ENCODE data around the gene PTCRA. TPM values are rescaled to one million over a fixed set of nuclear protein-coding genes. Genes with fewer than 3 reads are reported as not detected.
"Not testable (repeated sequence)": the region's sequence is repeated elsewhere in the genome, so short reads cannot be mapped to it uniquely, and the experiment has no call there.

The PTCRA gene, protein sequence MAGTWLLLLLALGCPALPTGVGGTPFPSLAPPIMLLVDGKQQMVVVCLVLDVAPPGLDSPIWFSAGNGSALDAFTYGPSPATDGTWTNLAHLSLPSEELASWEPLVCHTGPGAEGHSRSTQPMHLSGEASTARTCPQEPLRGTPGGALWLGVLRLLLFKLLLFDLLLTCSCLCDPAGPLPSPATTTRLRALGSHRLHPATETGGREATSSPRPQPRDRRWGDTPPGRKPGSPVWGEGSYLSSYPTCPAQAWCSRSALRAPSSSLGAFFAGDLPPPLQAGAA
- total RNA-seq: not detected in 2 replicates

DNA sequence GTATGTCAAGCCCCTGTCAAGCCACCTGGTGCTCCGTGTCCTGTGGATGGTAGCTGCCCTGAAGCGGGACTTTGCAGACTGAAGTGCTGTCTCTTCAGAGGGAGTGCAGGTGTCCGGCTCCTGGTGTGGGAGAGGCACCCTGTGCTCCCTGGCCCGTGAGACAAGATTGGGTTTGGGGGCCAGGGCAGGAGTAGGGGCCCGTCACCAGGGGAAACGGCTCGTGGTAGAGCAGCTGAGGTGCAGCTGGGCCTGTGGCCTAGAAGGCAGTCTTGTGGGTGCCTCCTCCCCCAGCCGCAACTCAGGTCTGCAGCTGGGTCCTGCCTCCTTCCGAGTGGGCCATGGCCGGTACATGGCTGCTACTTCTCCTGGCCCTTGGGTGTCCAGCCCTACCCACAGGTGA, at the start of gene PTCRA:
TSS of gene PTCRA (plus strand) at position 322 of the 400 bp plus-strand sequence. CDS start at position 339, 17 bp downstream.
- DNase-seq (ENCODE audit: low read depth, low spot score): no peak

DNA sequence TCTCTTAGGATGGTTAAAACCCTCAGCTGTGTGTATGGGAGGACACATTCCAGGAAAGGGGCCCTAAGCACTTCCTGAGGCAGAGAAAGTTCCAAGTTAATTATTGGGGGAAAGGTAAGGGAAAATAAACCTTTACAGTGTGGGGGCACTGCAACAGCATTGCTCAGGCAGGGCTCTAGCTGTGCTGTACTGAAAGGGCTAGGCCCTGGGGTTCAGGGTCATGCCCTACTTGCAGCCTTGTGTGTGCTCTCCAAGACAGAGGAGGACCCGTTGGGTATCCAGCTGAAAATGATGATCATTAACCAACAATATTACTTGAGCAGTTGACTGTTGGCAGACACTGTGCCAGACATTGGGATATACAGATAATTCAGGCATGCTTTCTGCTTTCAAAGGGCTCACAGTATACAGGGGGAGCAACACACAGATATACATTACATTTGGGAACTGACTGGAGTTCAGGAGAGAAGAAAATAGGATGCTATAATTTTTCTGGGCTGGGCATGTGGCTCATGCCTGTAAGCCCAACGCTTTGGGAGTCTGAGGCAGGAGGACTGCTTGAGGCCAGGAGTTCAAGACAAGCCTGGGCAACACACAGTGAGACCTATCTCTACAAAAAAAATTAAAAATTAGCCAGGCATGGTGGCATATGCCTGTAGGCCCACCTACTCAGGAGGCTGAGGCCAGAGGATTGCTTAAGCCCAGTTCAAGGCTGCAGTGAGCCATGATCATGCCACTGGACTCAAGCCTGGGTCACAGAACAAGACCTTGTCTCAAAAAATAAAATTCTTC, 45.5 kb upstream of the PTCRA start:
- no peak for DNase-seq (ENCODE audit: low read depth, low spot score)

DNA sequence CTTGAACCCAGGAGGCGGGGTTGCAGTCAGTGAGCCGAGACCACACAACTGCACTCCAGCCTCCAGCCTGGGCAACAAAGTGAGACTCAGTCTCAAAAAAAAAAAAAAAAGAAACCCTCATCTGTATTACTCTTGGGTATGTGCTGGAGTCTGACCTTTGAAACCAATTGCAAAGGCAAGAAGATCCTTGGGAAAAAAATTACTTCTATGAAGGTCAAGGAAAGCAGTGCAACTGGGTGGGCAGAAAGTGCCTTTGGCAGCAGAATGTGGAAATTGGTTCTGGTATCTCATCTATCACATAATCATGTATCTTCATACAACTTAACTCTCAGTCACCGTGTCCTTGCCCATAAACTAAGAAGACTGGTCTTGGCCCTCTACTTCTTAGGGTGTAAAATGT, 44.1 kb upstream of the PTCRA start:
- DNase-seq (ENCODE audit: low read depth, low spot score): no peak

DNA sequence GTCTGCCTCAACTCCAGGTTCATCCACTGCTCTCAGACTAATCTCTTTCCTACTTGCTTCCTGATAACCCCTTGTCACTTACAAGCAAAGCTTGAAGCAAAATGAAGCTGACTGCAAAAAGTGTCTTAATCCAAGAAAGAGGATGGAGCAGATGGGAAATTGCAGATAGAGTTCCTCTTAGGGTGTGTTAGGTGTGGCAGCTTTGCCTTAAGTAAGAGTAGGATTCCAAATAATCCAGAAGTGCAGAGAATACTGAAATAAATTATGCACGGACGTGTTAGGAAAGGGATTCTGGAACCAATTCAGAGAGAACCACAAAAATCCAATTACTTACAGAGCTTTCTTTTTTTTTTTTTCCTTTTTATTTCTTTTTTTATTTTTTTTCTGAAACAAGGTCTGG, 42.5 kb upstream of the PTCRA start:
- DNase-seq (ENCODE audit: low read depth, low spot score): no peak

DNA sequence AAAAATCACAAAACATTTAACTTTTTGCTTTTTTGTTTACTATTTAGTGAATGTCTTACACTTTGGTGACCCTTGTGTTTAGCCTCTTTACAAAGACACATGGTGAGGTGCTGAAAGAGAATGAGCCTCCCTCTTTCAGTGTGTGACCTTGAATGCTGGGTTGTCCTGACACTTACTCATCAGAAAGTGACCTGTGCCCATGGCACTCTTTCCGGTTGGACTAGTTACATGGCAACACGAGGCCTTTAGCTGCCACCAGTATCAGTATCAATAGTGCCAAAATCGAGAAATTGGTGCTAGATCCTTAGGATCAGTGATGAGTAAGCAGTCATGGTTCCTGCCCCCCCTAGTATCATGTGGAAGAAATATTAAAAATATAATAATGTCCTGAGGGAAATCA, 38.2 kb upstream of the PTCRA start:
- no peak for DNase-seq (ENCODE audit: low read depth, low spot score)

DNA sequence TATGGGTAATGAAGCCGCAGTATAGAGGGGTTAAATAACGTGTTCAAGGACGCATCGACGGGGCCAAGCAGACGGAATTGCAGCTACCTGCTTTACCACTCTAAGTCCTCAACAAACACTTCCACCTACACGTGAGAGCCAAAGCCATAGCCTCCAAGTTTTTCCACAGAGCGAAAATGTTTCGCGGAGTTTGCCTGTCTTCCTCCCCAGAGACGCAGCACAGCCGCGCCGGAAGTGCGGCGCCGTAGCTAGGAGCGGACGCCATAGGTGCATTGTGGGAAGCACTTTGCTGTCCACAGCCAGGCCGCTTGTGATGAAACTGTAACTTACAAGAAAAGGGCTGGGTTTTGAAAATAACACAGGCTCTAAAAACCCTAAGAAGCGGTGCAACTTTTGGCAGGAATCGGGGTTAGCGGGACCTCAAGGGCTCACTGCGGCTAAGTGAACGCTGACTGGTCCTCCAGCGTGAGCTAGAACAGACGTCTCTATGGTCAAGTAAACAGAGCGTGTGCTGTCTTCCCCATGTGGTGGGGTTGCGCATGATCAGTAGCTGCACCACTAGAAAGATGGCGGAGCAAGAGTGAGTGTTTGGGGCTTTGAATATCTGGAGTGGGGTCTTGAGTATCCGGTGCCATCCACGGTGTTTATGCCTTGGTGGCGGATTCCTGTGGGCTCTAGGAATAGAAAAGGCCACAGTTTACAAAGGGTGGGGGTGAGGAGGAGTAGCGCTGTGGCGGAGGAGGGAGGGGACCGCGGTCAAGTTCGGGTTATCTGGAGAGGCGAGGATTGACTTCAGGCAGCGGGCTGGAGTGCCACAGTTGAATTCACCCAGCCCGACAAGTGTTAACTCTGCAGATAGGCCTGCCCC, 36.2 kb upstream of the PTCRA start, which contains the start of gene RPL7L1:
TSS of gene RPL7L1 (plus strand) at position 245 of the 868 bp plus-strand sequence. CDS start at position 540, 295 bp downstream.
- peak; percentile 78 for DNase-seq (ENCODE audit: low read depth, low spot score)

DNA sequence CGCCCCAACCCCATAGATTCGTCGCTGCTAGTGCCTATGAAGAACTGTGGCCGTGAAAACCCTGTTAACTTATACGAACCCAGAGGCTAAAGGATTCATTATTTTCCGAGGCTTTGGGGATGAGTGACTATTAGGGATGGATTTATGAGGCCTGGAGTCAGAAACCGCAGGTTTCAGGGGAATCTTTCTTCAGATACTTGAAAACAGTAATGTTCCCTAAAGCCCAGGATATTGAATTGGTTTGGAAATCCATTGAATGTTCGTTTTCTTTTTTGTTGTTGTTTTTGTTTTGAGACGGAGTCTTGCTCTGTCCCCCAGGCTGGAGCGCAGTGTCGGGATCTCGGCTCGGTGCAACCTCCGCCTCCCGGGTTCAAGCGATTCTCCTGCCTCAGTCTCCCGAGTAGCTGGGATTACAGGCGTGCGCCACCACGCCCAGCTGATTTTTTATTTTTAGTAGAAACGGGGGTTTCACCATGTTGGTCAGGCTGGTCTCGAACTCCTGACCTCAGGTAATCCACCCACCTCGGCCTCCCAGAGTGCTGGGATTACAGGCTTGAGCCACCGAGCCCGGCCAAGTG, 35.5 kb upstream of the PTCRA start:
- DNase-seq (ENCODE audit: low read depth, low spot score): not testable (repeated sequence)

DNA sequence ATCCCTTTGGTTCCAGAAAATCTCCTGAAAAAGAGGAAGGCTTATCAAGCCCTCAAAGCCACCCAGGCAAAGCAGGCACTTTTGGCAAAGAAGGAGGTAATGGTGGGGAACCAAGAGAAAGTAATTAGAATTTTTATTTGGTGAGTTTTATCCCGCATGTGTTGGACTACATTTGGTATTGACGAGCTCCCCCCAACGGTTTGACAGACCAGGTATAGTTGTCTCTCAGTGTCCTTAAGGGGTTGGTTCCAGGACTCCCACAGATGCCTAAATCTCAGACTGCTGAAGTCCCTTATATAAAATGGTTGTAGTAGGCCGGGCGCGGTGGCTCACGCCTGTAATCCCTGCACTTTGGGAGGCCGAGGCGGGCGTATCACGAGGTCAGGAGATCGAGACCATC, 35.0 kb upstream of the PTCRA start:
- DNase-seq (ENCODE audit: low read depth, low spot score): not testable (repeated sequence)

DNA sequence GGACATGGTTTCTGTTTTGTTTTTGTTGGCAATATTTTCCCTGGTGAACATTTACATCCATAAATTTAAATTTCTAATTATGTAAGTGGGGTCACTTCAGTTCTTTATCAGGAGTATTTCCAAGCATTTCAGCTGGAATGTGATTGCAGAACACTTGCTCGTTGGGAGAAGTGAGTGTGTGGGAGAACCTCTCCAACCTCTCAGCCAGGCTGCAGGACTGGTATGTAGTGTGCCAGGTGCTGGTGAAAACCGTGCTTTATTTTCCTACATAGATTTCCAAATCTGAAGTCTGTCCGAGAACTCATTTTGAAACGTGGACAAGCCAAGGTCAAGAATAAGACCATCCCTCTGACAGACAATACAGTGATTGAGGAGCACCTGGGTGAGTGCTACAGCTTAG, 30.2 kb upstream of the PTCRA start:
- no peak for DNase-seq (ENCODE audit: low read depth, low spot score)

DNA sequence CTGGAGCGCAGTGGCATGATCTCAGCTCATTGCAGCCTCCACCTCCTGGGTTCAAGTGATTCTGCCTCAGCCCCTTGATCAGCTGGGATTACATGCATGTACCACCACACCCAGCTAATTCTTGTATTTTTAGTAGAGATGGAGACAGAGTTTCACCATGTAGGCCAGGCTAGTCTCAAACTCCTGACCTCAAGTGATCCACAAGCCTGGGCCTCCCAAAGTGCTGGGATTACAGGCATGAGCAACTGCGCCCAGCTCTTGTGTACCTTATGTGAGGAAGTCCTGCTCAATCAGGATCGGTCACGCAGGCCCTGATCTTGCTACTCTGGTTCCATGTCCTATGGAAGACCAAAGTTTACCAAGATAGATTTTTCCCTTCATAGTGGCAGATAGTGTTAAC, 27.7 kb upstream of the PTCRA start:
- DNase-seq (ENCODE audit: low read depth, low spot score): not testable (repeated sequence)

DNA sequence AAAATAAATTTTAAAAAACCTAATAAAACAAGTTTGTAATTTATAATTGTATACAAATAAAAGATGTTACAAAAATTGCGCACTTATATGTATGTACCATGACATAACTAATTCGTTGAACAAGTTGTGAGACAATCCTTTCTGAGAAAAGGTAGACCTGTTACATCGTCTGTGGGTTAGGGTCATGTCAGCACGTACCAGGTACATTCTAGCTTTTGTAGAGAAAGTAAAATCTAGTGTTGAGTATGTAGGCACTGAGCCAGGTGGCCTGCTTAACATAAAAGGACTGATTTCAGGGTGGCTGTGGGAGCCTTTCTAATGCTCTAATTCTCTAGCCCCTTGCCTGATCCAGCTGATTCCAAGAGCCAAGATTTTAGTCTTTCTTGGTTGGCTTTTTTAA, 26.0 kb upstream of the PTCRA start:
- no peak for DNase-seq (ENCODE audit: low read depth, low spot score)

DNA sequence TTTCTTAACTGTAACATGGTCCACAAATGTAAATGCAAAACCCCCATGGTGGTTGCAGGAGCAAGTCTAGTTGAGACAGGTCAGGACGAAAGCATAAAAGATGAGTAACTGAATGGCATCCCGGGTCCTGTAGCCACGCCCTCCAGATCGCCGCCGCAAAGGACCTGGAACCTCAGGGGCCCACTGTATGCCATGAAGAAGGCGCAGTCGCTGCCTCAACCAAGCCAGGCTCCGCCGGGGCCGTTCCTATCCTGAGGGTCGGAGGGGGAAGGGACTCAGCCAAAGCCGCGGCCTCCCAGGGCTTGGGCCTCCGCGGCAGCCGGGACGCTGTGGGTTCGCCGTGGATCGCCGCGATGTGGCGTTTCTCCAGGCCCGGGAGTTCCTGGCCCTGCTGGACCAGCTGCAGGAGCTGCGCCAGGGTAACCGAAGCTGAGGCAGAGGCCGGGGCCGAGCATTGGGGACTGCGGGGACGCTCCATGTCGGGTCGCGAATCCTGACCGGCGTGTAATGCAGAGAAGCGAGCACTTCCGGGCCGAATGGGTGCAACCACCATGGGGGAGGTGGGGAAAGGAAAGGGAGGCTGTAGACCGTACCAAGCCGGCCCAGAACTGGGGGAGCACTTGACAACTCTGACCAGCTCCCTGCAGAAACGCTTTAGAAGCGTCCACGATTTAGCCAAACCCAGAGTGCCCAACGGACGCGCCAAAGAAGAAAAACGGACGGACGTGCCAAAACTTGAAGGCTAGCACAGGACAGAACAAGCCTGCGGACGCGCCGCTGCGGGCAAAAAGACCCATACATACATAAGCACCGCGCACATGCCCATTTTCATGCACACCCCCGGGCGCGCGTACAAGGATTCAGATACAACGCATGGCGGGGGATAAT, 25.3 kb upstream of the PTCRA start:
- DNase-seq (ENCODE audit: low read depth, low spot score): peak; percentile 88

DNA sequence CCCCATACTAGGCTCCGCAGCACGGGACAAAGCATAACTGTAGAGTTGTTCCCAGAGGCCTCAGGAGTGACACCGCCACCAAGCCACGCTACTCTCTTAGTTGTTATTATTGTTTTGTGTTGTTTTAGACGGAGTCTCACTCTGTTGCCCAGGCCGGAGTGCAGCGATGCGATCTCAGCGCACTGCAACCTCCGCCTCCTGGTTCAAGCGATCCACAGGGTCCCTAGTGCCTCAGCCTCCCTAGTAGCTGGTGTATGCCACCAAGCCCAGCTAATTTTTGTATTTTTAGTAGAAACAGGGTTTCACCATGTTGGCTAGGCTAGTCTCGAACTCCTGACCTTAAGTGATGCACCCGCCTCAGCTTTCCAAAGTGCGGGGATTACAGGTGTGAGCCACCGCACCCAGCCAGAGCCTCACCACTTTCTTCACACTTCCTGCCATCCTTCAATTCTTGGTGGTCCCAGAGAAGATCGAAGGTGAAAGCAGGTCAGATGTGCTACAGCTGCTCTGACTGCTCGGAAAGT, 24.6 kb upstream of the PTCRA start:
- DNase-seq (ENCODE audit: low read depth, low spot score): no peak

DNA sequence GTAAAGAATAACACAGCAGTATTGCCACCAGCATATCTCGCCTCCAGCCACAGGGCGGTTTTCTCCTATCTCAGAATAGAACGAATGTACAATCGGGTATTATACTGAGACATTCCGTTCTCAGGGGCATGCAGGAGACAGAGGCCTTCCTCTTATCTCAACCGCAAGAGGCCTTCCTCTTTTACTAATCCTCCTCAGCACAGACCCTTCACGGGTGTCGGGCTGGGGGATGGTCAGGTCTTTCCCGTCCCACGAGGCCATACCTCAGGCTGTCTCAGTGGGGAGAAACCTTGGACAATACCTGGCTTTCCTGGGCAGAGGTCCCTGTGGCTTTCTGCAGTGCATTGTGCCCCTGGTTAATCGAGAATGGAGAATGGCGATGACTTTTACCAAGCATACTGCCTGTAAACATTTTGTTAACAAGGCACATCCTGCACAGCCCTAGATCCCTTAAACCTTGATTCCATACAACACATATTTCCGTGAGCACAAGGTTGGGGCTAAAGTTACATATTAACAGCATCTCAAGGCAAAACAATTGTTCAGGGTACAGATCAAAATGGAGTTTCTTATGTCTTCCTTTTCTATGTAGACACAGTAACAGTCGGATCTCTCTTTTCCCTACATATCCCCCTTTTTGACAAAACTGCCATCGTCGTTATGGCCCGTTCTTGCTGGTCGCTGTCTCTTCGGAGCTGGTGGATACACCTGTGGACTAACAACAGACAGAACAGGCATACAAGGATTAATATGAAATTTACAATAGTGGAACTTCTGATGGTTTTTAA, 21.6 kb upstream of the PTCRA start:
- not testable (repeated sequence) for DNase-seq (ENCODE audit: low read depth, low spot score)

DNA sequence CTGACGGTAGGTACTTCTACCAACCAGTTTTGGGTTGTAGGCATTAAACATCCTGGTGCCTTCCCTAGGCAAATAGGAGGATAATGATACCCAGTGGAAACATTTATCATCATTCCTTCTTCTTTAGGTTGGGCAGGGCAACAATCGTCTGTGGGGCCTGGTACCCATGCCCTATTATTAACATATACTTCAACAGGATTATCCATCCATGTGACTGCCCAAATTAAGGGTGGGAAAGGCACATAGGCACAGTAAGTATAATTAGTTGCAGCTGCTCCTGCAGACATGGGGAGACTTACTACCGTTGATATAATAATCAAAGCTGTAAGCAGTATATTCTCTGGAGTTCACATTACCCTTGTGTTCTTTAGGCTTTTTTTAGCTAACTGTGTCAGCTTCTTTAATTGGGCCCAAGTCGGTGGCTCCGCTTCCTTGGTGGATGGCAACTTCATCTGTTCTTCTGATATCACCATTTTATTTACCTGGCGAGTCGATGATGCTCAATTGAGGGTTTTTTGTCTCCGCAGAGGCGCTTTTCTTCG, 19.6 kb upstream of the PTCRA start:
- no peak for DNase-seq (ENCODE audit: low read depth, low spot score)

DNA sequence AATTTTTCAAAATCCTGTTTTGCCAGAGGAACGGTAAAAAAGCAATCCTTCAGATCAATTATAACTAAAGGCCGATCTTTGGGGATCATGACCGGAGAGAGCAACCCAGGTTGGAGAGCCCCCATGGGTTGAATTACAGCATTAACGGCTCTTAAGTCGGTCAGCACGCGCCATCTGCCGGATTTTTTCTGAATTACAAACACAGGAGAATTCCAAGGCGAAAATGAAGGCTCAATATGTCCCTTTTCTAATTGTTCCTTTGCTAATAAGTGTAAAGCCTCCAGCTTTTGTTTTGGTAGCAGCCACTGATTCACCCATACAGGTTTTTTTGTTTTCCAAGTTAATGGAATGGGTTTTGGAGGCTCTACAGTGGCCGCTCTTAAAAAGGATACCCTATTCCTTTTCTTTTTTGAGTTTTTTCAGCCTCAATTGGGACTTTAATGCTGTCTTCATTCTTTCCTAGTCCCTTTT, 16.9 kb upstream of the PTCRA start:
- DNase-seq (ENCODE audit: low read depth, low spot score): no peak

DNA sequence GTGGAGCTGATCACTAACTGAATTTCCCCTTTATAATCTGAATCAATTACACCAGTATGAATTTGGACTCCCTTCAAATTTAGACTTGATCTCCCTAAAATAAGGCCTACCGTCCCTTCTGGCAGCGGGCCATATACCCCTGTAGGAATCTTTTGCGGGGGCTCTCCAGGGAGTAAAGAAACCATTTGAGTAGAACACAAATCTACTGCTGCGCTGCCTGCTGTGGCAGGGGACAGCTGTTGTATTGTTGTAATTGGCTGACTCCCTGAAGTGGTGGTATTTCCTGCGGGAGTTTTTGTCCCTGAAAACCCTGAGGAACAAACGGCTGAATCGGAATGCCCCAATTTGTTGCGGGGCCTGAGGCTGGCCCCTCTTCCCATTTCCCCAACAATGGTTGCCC, 16.0 kb upstream of the PTCRA start:
- no peak for DNase-seq (ENCODE audit: low read depth, low spot score)

DNA sequence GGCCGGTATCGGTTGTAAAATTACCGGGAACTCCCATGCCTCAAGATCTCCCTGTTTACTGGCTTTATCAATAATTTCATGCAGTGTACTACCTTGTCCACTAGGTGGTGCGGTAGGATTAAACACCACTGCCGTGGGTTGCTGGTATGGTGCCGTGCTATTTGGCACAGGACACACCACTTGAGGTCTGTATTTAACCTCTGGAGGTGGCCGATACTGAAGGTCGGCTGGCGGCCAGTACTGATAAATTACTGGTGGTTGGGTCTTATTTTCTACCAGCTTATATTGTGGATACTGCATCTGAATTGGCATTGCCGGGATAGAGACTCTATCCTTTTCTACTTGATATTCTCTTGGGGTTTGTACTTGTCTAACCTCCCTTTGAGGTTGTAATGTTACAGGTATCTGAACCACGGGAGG, 14.3 kb upstream of the PTCRA start:
- DNase-seq (ENCODE audit: low read depth, low spot score): peak; percentile 54

All from pulmonary artery endothelial cell (primary cell).